ENCODE results near the gene CRKL.

DNA sequence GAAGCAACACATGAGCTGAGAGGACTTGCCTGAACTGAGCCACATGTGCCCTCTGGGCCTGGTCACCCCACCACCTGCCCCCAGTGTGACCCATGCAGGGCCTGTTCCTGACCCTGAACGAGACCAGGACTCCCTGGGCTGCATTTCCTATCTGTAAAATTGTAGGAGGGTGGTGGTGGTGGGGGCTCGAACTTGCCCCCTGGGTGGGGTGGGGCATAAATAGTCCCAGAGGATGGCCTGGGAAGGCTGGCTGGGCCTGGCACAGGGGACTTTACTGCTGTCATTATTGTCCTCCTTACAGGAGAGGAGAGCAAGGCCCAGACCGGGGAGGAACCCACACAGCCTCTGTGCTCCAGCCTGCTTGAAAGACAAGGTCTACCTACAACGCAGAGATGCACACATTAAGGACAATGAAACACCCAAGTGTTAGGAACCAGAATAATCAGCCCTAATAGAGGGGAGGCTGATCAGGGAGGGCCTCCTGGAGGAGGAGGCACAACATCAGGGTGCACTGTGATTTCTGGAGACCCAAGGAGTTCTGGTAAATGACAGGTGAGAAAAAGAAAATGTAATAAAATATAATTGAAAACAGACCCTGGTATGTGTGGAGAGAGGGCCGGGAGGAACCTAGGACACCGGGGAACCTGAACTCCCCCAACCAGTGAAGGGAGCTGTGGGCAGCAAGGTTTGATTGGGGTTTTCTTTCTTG lies 47.0 kb downstream of the CRKL start:
- TF ChIP-seq, protein P1, sequence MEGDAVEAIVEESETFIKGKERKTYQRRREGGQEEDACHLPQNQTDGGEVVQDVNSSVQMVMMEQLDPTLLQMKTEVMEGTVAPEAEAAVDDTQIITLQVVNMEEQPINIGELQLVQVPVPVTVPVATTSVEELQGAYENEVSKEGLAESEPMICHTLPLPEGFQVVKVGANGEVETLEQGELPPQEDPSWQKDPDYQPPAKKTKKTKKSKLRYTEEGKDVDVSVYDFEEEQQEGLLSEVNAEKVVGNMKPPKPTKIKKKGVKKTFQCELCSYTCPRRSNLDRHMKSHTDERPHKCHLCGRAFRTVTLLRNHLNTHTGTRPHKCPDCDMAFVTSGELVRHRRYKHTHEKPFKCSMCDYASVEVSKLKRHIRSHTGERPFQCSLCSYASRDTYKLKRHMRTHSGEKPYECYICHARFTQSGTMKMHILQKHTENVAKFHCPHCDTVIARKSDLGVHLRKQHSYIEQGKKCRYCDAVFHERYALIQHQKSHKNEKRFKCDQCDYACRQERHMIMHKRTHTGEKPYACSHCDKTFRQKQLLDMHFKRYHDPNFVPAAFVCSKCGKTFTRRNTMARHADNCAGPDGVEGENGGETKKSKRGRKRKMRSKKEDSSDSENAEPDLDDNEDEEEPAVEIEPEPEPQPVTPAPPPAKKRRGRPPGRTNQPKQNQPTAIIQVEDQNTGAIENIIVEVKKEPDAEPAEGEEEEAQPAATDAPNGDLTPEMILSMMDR (conservative IDR thresholded peaks at IDR 0.05; ENCODE audit: low read length): no peak
- 0 out of 2 replicates have a peak, but pooled peaks have one; percentile 44 for TF ChIP-seq EZH2phosphoT487 (IDR thresholded peaks at IDR 0.05; ENCODE audit: borderline replicate concordance, low read depth, low read length)
